Ovary (tissue), 3 donors: ENCODE data around the gene TUBA1C.

Experiments used
- EP300 ChIP-seq: sonication (generic); formaldehyde crosslinking; IDR thresholded peaks from one replicate; pipeline ENCODE4 v1.6.1; 2017; ENCODE audit warnings: antibody characterized with exemption
- POLR2A ChIP-seq: fragments of 450-650 bp; IDR thresholded peaks from one replicate; pipeline ENCODE4 v1.6.1; 2017; ENCODE audit warnings: antibody characterized with exemption, mild to moderate bottlenecking, moderate library complexity
- TF ChIP-seq, protein P1 (sequence below), 3 donors: fragments of 450-650 bp in 2 of 3; fragments of 200-600 bp in 1 of 3; IDR thresholded peaks; one replicate each; pipeline versions ENCODE4 v1.5.1 to v1.8.0; 2016 to 2022; ENCODE audit warnings: antibody characterized with exemption in 3 of 3, mild to moderate bottlenecking in 1 of 3
- donor health status: DM: no; HTN: no; CAD: no.

GRCh38 chr12:49225576-49226166 is 39.2 kb upstream of the TUBA1C start:
- TF ChIP-seq, protein P1, sequence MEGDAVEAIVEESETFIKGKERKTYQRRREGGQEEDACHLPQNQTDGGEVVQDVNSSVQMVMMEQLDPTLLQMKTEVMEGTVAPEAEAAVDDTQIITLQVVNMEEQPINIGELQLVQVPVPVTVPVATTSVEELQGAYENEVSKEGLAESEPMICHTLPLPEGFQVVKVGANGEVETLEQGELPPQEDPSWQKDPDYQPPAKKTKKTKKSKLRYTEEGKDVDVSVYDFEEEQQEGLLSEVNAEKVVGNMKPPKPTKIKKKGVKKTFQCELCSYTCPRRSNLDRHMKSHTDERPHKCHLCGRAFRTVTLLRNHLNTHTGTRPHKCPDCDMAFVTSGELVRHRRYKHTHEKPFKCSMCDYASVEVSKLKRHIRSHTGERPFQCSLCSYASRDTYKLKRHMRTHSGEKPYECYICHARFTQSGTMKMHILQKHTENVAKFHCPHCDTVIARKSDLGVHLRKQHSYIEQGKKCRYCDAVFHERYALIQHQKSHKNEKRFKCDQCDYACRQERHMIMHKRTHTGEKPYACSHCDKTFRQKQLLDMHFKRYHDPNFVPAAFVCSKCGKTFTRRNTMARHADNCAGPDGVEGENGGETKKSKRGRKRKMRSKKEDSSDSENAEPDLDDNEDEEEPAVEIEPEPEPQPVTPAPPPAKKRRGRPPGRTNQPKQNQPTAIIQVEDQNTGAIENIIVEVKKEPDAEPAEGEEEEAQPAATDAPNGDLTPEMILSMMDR (IDR thresholded peaks at IDR 0.05), result no peak
- no peak for TF ChIP-seq POLR2A
- no peak for TF ChIP-seq EP300
